Tongue (tissue), 2 donors: ENCODE measurements around the gene TTBK1. TPM values are rescaled to one million over a fixed set of nuclear protein-coding genes. Genes with fewer than 3 reads are reported as not detected.

Source experiments
- DNase-seq: peaks from one replicate; pipeline ENCODE4 v3.0.0-alpha.2; 2015
- total RNA-seq: library from RNA; depleted of rRNA; stranded (reverse); fragments of >200 nt; gene quantifications from one replicate; pipeline ENCODE4 v1.2.3, GENCODE V29; 2014

The TTBK1 gene
- total RNA-seq, 1 donor from 2014 or later = 0.10 TPM

DNA sequence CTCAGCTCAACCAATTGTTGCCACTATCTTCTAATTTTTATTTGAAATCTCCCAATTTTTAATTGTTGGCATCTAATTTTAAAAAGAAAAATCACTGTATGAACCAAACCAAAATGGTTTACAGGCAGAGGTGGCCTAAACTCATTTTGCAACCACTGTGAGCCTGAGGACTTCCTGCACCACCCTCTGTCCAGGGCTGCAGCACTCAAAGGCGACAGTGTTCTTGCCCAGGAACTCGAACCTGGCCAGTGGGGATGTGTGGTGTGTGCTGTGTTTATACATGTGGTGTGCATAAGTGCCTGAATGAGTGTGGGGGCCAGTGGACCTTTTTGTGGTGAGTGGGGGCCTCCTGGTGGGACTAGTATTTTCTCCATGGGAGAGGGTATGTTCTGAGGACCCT, 30.4 kb downstream of the TTBK1 start:
- no peak for DNase-seq

DNA sequence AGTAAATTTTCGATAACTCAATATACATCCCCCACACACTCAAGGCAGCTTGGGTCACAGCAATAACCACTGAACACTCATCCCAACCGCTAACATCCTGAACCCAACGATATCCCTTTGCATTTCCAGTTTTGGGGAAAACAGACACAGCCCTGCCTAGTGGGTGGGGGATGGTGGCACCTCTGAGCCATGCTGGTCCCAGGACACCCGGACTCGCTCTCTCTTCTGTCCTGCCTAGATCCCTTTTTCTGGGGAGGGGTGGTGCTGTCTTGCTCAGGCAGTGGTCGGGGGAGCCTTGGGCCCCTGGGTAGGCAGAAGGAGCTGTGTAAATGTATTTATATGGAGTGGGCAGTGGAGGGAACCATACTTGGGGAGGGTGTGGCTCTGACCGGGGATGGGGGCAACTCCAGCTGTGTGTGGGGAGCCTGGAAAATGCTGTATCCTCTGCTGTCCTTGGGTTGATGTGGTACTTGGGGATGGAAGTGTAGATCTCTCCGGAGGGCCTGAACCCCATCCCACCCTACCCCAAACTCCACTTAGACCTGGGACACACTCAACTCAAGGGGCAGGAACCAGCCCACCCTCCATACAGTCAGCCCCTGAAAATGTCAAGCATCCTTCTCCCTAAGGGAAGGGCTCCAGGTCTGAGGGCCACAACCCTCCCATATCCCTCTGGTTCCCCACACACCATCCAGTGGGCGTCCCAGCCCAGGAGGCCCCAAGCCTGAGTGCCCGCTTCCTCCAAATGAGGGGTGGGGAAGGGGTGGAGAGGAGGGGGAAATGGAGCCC, 31.0 kb downstream of the TTBK1 start:
- DNase-seq = no peak

DNA sequence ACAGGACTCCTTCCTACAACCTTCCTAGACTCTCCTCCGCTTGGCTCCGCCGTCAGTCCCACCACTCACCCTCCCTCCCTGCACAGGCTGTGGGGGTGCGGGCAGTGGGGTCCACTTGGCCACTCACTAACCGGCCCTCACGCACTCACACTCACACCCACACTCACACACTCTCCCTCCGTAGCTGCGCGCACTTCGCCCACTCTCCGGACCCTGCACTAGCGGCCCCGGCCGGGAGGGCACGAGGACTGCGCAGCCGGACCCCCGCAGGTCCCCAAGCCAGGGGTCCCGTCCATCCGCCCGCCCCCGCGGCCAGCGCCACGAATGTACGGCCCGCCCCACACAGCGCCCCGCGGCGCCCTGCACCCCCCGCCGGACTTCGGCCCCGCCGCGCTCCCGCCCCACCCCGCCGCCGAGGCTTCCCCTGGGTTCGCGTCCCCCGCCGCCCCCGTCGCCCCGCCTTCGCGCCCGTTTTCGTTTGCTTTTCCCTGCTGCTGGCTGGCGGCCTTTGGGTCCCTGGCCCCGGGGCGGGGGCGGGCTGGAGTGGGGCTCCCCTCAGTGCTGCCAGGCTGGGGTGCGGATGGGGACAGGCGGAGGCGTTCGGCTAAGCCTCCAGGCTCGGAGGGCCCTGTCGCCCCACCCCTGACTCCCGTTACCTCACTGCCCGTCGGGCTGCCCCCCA, 31.8 kb downstream of the TTBK1 start:
- DNase-seq = no peak

DNA sequence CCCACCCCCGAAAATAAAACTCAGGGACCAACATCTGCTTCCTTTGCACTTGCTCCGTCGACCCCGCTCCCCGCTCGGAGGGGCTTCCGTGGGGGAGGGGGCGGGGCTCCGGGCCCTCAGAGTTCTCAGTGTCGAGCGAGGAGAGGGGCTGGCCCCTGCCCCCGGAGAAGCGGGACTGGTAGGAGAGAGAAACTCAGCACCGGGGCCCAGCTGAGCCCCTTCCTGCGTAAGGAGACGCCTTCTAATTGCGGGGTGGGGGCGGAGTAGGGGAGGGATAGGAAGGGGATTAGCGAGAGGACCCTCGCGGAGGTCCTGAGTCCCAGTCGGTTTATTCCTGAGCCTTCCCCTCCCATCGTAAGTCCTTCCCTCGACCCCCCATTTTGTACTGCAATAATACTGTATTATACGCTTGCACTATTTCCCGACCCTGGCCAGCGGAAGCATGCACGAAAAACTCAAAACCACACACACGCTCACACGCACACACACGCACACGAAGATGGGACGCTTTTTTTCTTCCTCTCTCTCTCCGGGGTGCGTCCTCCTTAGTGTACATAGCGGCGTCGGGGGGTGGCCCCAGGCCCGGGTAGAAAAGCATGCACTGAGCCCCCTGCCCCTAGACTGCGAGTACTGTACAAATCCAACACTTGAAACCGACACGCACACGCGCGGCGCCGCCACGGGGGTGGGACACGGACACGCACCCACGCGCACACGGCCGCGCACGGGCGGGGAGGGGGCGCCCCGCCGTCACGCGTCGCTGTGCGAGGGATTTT, 32.7 kb downstream of the TTBK1 start:
- no peak for DNase-seq

DNA sequence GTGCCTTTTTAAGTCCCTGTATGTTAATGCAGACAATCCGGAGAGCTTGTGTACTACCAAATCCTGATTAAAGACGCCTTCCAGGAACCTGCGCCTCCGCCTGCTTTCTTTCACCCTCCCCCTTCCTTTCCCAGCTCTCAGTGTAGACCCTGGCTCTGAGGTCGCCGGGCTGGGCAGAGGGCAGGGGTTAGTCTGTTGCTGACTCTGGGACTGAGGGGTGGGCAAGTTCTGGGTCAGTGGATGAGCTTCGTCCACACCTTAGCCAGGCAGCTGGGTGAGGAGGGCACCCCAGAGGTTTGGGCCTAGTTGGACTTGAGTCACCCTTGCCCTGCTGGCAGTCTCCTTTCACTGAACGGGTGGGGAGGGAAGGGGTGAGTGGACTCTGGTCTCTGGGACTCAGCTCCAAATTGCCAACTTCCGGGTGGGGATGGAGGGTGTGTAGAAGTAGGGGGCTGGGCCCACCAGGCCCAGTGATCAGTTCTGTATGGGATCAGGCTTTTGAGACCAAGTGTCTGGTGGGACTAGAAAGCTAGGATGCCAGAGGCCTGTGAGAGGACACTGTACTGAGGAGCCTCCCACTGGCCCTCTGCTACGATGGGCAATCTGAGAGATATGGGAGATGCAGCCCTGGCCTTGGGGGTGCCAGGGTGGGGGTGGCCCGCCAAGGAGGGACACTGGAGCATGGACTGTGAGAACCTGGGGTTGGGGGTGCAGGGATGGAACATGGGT, 33.5 kb downstream of the TTBK1 start:
- DNase-seq = no peak

DNA sequence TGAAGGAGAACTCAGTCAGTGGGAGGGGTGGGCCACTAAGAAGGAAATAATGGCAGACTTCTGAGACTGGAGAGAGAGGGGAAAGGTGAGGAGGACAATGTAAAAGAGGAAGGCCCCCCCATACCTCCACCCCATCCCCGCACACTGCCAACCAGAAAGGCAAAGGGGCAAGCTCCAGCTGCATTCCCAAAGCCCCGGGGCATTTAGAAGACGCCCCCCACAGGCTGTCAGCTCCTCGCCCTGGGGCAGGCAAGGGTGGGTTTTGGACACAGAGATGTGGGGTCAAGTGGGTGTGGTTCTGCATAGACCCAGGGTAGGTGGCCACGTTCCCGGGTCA, 34.0 kb downstream of the TTBK1 start:
- DNase-seq = no peak

DNA sequence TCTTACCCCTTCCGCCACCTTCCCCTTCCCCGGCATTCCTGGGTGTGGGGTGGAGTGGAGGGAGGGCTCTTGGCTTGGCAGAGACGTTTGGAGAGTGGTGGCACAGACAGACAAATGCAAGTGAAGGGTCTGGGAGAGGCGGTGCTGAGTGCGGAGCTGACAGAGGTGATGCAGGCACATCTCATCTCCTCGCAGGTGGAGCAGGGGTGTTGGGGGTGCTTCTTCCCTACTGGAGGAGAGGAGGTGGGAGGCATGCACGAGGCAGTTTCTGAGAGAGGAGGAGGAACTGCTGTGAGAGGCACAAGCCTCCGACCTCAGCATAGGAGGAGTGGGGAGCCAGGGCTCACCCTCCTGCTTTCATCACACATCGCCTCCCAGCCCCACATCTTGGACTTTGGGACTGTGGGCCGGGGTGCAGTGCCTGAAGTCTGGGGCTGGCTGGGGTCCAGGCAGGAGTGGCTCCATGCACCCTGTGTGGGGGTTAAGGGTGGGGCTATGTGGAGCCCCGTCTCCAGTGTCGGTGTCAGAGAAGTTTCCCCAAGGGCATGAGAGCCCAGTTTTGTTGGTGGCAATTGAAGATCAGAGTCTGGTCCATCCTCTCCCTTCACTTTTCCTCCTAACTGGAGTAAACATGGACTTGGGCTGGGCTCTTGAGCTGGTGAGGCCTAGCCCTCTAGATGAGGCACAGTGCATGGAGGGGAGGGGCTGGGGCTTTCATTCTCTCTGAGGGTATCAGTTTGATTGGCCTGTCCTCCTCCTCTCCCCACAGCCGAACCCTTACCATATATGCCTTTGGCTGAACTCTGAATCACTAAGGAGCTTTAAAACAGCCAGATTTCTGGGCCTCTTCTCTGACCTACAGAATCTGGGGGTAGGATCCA, 34.6 kb downstream of the TTBK1 start:
- no peak for DNase-seq

DNA sequence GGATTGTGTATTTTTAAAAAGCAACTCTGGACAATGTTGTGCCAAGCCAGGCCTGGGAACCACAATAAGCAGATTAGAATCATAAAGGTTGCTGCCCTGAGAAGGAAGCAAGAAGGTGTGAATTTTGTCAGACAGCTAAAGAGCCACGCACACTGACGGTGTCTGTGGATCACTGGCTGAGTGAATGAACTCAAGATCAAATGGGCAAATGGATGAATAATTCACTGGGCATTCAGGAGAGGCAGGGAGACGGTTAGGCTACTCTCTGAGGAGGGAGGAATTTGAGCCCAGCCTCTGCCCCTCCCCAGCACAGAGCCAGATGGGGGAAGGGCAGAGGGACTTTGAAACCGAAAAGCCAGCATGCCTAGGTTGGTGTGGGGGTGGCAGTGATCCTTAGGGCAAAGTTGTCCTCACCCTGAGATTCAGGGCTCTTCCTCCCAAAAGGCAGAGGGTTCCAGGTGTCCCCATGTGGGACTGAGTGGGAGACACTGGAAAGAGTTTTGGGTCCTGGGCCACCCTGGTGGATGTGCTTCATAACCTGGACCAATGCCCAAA, 35.3 kb downstream of the TTBK1 start:
- DNase-seq = no peak

DNA sequence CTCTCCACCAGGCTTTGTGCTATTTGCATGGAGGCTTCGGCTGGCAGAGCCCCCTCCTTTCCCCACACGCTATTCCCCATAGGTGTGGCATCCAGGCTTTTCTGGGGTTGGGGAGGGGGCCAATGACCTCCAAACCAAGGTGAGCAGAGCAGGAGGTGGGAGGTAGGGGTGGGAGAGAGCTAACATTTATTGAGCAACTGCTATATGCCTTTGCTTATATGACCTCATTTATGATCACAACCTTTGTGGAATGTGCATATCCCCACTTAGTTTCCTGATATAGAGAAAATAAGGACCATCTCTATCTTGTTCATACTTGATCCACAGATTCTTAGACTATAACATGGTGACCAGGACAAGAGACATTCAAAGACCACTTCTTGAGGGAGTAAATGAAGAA, 37.0 kb downstream of the TTBK1 start:
- no peak for DNase-seq

DNA sequence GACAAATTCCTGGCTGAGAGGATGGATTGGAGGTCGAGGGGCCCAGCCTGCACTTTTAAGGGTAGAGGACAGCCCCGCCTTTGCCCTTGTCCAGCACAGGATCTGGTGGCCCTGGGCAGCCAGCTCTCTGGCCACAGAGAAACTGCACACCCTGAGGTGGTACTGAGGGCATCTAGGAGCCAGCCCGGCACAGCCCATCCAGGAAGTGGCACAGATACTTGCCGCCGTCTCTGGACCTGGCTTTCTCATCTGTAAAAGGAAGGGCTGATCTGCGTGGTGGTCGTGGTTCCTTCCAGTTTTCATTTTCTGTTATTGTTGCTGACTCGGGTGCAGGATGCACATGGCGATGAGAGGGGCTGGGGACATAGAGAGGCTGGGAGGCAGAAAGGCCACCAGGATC, 38.8 kb downstream of the TTBK1 start:
- DNase-seq = no peak

DNA sequence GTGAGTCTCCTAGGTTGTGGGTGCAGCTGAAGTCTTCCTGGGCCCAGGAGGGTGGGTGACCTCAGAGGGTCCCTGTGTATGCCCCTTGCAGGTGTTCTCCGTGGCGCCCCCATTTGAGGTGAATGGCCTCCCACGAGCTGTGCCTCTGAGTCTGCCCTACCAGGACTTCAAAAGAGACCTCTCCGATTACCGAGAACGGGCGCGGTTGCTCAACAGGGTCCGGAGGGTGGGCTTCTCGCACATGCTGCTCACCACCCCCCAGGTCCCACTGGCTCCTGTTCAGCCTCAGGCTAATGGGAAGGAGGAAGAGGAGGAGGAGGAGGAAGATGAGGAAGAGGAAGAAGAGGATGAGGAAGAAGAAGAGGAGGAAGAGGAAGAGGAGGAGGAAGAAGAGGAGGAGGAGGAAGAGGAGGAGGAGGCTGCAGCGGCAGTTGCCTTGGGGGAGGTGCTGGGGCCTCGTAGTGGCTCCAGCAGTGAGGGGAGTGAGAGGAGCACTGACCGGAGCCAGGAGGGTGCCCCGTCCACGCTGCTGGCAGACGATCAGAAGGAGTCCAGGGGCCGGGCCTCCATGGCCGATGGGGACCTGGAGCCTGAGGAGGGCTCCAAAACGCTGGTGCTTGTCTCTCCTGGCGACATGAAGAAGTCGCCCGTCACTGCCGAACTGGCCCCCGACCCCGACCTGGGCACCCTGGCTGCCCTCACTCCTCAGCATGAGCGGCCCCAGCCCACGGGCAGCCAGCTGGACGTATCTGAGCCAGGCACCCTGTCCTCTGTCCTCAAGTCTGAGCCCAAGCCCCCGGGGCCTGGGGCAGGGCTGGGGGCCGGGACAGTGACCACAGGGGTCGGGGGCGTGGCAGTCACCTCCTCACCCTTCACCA, 39.6 kb downstream of the TTBK1 start:
- DNase-seq = no peak

DNA sequence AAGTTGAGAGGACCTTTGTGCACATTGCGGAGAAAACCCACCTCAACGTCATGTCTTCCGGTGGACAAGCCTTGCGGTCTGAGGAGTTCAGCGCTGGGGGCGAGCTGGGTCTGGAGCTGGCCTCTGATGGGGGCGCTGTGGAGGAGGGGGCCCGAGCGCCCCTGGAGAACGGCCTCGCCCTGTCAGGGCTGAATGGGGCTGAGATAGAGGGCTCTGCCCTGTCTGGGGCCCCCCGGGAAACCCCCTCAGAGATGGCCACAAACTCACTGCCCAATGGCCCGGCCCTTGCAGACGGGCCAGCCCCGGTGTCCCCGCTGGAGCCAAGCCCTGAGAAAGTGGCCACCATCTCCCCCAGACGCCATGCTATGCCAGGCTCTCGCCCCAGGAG, 40.2 kb downstream of the TTBK1 start:
- DNase-seq = no peak

DNA sequence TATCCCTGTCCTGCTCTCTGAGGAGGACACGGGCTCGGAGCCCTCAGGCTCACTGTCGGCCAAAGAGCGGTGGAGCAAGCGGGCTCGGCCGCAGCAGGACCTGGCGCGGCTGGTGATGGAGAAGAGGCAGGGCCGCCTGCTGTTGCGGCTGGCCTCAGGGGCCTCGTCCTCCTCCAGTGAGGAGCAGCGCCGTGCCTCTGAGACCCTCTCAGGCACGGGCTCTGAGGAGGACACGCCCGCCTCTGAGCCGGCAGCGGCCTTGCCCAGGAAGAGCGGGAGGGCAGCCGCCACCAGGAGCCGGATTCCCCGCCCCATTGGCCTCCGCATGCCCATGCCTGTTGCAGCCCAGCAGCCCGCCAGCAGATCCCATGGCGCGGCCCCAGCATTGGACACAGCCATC, 40.6 kb downstream of the TTBK1 start:
- DNase-seq = no peak

DNA sequence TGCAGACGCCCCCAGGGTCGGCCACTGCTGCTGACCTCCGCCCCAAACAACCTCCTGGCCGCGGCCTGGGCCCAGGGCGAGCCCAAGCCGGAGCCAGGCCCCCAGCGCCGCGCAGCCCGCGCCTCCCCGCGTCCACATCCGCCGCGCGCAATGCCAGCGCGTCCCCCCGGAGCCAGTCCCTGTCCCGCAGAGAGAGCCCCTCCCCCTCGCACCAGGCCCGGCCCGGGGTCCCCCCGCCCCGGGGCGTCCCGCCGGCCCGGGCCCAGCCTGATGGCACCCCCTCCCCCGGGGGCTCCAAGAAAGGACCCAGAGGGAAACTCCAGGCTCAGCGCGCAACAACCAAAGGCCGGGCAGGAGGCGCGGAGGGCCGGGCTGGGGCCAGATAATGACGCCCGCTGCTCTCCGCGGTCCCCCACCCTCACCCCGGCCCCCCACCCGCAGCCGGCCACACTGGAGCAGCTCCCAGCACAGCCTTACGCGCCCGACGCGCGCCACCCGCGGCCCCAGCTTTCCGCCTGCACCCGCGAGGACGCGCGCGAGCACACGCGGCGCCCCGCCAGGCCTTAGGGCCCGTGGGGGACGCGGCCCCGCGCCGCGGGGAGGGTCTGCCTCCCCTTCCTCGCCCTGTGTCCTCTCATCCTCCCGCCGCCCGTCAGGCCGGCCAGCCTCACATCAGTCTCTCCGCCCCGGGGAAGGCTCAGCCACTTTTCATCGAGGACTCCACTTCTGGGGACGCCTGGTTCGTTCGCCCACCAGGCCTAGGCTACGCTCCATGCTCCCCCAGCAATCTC, 41.9 kb downstream of the TTBK1 start:
- DNase-seq = no peak

DNA sequence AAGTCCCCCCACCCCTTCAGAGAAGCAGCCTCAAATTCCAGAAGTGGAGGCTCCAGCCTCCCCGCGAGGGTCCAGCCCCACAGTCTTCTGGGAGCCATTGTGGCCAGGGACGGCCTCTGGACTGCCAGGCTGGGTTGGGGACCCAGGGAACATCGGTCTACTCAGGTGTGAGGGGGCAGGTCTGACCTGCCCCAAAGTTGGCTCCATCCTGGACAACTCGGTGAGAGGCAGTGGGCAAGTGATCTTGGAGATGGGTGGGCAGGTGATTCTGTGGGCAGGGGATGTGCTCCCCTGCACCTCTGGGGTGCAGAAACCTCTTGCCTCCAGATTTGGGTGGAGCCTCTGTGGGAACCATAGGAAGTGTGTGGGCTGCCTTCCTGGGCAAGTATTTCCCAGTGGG, 42.6 kb downstream of the TTBK1 start:
- no peak for DNase-seq

DNA sequence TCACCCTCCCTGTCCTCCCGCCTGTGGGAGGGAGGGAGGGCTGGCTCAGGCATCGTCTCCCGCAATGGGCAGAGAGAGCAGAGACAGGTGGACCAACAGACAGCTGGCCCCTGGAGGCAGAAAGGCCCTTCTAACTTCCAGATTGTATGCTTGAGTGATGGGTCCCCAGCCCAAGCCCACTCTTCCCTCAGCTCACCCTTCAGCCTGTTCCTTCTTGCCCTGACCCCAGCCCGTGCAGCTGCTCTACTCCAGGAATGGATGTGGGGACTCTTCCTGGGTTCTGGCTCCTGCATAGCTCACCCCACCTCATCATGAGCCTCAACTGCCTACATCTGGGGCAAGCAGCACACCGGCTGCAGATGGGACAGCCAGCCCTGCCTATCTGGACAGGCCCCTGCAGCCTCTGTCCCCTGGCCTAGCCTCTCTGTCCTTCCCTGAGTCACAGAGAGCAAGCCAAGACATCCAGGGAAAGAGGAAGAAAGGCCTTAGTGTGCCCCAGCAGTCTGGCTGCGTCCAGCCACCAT, 43.2 kb downstream of the TTBK1 start:
- DNase-seq = no peak

DNA sequence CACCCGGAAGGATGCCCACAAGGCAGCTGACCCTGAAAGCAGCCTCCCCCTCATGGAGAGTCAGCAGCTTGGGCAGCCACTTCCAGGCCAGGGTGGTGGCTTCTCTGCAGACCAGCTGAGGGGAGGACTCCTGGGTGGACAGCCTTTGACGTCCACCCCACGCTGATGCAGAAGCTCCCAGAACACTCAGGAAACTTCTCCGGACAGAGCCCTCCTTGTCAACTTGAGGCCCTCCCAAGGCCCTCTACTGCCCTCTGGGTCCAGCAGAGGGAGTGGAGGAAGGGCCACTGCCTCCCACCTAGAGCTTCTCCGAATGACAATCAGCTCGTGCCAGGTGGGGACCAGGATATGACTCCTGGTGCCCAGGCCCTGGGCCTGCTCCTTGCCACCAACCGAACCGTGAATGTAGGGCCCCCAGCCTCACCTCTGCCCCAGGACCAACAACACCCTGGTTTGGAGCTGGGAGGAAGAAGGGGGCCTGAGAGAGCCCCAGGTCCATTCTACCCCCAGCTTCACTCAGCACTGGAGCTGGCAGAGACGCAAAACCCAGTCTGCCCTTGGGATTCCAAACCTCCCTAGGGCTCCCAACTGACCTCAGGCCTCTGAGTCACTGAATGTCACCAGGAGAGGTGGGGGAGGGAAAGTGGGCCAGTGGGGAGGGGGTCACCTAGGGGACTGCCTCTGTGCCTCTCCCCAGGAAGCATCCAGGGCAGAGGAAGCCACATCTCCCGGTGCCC, 43.9 kb downstream of the TTBK1 start:
- DNase-seq = no peak
